Retinal pigment epithelial cell (primary cell): ENCODE results near the gene THTPA.
"Not testable (repeated sequence)": the region's sequence is repeated elsewhere in the genome, so short reads cannot be mapped to it uniquely, and the experiment has no call there.

Experiments used
- DNase-seq: peaks from one replicate; pipeline ENCODE4 v3.0.0-alpha.2; 2010; ENCODE audit warnings: low read depth
- H3K4me3 ChIP-seq: 2 replicates; pipeline ENCODE4 v1.5.1; 2011; ENCODE audit warnings: mild to moderate bottlenecking, low read length, control low read depth, moderate library complexity
- TF ChIP-seq, protein P1 (sequence below): conservative IDR thresholded peaks from 2 replicates; pipeline ENCODE4 v1.5.1; 2011; ENCODE audit warnings: low read depth, low read length, control low read depth, inconsistent platforms

Gene THTPA

DNA sequence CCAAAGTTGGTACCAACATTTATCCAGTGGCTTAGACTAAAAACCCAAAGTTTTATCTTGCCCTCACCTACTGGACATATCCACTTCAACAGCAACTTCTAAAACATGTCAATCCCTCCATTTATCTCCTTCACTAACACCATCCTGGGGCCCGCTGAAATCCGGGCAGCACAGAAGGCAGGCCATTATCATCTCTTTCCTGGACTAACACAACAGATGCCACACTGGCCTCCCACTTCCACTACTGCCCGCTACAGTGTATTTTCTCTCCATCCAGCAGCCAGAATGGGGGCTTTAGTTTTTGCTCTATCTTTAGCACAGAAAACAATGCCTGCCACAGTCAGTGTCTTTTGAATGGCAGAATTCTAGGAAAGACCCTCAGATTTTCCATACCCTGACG, 20.1 kb upstream of the THTPA start:
- no peak overlapping the region for H3K4me3 ChIP-seq
- DNase-seq: no peak
- TF ChIP-seq, protein P1, sequence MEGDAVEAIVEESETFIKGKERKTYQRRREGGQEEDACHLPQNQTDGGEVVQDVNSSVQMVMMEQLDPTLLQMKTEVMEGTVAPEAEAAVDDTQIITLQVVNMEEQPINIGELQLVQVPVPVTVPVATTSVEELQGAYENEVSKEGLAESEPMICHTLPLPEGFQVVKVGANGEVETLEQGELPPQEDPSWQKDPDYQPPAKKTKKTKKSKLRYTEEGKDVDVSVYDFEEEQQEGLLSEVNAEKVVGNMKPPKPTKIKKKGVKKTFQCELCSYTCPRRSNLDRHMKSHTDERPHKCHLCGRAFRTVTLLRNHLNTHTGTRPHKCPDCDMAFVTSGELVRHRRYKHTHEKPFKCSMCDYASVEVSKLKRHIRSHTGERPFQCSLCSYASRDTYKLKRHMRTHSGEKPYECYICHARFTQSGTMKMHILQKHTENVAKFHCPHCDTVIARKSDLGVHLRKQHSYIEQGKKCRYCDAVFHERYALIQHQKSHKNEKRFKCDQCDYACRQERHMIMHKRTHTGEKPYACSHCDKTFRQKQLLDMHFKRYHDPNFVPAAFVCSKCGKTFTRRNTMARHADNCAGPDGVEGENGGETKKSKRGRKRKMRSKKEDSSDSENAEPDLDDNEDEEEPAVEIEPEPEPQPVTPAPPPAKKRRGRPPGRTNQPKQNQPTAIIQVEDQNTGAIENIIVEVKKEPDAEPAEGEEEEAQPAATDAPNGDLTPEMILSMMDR: no peak

DNA sequence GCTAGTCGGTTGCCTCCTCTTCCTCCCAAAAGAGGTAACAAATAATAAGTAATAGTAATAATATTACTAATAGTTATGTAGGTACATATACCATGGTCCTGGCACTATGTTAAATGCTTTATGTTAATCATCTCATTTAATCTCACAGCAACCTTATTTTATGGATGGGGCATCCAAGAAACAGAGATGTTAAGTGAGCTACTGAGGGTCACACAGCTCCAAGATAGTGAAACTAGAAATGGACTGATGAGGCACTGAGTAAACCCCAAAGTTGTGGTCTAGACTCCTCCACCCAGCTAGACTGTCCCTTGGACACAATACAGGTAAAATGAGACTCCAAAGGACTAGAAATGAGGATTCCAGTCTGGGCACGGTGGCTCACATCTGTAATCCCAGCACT, 19.6 kb upstream of the THTPA start:
- no peak for DNase-seq
- TF ChIP-seq, protein P1: no peak
- H3K4me3 ChIP-seq: no peak overlapping the region

DNA sequence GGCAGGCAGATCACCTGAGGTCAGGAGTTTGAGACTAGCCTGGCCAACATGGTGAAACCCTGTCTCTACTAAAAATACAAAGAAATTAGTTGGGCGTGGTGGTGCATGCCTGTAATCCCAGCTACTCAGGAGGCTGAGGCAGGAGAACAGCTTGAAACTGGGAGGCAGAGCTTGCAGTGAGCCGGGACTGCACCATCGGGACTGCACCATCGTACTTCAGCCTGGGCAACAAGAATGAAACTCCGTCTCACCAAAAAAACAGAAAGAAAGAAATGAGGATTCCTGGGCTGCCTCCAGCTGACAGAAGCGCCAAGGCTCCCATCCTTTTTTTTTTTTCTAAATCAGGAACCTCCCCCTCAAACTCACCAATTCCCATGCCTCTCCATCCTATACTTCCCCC, 19.2 kb upstream of the THTPA start:
- H3K4me3 ChIP-seq, DNase-seq: not testable (repeated sequence)

DNA sequence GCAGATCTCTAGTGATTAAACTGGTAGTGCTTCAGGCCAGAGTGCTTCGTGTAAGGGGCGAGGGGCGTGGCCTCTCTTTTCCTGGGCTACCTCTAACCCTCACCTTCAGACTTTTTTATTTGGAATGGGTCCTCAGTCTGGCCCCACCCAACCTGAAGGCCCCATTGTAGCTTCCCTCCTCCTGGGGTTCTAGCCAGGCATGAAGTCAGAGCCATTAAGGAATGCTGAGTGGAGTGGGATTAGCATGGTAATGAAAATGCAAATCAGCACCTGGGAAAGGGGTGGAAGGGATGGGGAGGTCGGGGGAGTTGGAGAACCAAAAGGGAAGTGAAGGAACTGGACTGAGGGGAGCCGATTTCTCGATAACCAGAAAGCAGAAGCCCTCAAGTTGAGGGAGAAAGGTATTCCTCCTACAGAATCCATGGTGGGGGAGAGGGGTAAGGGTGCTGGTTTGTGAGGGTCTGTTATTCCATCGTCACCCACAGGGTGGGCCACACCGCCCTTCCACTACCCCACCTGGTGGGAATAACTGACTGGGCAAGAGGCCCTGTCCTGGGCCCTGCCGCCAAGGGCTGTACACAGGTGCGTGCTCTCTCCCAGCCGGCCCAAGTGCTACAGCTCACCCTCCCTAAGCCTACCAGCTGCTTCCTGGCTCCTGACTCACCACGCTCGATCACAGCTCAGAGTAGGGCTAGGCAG, 18.6 kb upstream of the THTPA start:
- TF ChIP-seq, protein P1: no peak
- no peak for DNase-seq
- H3K4me3 ChIP-seq: no peak overlapping the region

DNA sequence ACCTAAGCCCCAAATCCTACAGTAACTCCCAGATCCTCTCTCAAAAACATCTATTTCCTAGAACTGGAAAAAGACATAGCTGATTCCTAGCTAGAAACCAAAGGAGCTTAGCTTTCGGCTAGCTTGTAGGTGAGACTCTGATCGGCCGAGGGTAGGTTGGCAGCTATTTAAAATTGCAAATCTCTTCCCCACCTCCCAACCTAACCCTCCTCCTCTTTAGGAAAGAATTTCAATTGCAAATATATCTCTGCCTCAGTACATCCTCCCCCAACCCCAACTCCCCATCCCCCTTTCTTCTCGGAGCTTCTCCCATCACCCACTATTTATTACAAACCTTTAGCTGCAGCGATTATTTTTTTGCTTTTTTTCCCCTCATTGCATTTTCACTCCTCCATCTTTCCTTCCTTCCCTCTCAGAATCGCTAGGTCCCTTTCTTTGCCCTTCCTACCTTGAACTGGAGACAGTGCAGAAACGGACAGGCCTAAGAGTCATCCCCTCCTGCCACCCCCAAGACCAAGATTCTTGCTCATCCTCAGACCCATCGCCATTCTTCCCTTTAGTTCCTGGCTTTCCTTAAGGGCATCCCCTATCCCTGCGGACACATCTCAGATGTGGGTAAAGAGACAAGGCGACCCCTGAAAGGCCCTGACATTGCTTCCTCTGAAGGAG, 17.9 kb upstream of the THTPA start:
- TF ChIP-seq, protein P1: no peak
- DNase-seq: no peak
- H3K4me3 ChIP-seq: no peak overlapping the region

DNA sequence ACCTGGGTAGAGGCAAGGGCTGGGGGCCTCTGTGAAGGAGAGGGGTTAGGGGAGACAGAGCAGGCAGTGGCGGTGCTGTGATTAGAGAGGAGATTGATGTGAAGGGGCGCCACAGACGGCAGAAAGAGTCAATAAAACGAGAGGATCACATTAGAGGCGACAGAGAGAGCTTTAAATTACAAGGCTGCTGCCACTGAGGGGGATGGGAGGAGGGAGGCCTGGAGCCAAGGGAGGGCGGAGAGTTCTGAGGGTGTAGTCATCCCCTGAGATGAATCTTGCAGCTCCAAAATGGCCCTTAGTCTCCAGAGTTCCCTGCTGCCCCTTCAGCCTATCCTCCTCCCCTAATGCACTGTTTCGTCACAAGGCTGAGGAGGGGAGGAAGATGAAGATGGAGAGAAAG, 17.3 kb upstream of the THTPA start:
- DNase-seq: no peak
- TF ChIP-seq, protein P1: no peak
- H3K4me3 ChIP-seq: no peak overlapping the region

DNA sequence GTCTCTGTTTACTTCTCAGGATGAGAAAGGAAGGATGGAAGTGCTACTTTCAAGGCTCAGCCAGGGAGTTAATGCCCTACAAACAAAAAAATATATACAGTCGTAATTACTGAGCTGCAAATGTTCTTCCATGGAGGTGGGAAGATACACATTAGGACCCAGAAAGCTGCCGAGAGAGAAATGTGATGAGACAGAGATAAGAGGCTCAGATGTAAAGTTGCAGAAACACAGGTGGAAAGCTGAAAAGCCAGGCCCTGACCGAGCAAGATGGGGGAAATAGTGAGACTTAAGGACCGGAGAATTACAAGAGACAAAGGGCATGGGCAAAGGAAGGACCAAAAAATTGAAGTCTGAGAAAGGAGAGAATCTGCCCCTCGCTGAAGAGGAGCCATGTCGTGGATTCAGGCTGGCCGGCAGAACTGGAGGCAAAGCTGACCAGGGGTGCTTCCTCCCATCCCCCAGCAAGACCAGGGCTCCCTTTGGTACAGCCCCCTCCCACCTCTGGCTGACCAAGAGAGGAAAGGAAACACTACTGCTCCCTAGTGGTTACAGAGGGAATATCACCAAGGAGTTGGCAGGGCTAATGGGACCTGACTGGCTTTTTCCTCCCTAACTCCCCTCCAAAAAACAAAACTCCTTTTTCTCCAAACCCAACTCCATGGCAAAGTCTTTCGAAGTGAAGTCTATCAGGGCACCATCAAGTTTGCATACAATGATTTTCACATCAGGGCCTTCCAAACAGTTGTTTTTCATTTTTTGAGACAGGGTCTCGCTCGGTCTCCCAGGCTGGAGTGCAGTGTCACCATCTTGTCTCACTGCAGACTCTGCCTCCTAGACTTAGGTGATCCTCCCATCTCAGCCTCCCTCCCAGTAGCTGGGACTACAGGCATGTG, 16.6 kb upstream of the THTPA start:
- H3K4me3 ChIP-seq: no peak overlapping the region
- no peak for DNase-seq
- TF ChIP-seq, protein P1: peak; percentile 91
